ENCODE measurements around the gene SCUBE1.
"Not testable (repeated sequence)": the region's sequence is repeated elsewhere in the genome, so short reads cannot be mapped to it uniquely, and the experiment has no call there.

The SCUBE1 gene

DNA sequence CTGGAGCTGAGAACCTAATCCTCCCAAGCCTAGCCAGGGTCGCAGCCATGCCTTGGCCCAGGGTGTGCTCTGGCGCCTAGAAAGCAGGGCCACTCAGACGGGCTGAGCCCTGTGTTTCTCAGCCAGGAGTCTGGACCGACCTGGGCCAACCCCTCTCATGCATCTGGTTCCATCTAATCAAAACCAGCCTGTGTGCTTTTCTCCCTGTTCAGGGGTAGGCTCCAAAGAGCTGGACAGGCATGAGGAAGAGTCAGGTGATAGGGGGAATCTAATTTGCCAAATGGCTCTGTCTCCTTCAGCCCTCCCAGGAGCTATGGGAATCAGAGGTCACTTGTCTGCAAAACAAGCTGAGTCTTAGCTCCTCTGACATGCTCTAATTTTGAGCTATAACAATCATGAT lies 55.7 kb downstream of the SCUBE1 start:
- TF ChIP-seq, protein P1, sequence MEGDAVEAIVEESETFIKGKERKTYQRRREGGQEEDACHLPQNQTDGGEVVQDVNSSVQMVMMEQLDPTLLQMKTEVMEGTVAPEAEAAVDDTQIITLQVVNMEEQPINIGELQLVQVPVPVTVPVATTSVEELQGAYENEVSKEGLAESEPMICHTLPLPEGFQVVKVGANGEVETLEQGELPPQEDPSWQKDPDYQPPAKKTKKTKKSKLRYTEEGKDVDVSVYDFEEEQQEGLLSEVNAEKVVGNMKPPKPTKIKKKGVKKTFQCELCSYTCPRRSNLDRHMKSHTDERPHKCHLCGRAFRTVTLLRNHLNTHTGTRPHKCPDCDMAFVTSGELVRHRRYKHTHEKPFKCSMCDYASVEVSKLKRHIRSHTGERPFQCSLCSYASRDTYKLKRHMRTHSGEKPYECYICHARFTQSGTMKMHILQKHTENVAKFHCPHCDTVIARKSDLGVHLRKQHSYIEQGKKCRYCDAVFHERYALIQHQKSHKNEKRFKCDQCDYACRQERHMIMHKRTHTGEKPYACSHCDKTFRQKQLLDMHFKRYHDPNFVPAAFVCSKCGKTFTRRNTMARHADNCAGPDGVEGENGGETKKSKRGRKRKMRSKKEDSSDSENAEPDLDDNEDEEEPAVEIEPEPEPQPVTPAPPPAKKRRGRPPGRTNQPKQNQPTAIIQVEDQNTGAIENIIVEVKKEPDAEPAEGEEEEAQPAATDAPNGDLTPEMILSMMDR (conservative IDR thresholded peaks at IDR 0.05) = no peak
- no peak overlapping the region for H3K27ac ChIP-seq

GRCh38 chr22:43281394-43281793 lies 61.8 kb downstream of the SCUBE1 start:
- TF ChIP-seq, protein P1 (conservative IDR thresholded peaks at IDR 0.05) = no peak
- H3K27ac ChIP-seq = no peak overlapping the region

- H3K27ac ChIP-seq = not testable (repeated sequence)
These were observed 62.7 kb downstream of the SCUBE1 start for GRCh38 chr22:43280523-43280886.

DNA sequence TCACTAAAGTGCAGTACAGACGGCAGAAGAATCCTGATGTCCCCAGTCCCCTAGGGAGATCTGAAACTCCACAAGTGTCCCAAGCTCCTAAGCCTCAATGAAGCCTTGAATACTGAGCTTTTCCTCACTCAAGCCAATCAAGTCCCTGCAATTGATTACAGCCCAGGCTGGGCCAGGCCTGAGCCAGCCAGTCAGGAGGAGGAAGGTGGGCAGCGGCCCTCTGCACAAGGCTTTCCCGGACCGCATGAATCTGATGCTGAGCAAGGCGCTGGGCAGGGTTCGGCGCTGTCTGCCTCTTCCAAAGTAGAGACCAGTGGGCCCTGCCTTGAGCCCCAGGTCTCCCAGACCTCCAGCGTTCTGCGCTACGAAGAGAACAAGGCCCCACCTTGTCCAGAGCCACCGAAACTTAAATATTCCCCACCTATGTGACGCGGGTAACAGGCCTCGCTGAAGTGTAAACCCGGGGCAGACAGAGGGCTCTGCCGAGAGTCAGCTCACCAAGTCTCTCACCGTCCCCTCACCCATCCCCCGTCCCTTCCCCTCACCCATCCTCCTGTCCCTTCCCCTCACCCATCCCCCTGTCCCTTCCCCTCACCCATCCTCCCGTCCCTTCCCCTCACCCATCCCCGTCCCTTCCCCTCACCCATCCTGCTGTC lies 63.2 kb downstream of the SCUBE1 start:
- TF ChIP-seq, protein P1 (conservative IDR thresholded peaks at IDR 0.05) = no peak
- no peak overlapping the region for H3K27ac ChIP-seq

GRCh38 chr22:43277987-43278601 lies 65.1 kb downstream of the SCUBE1 start:
- peak overlapping the region; percentile 15; the same call in 1 of the 2 replicates for H3K27ac ChIP-seq

GRCh38 chr22:43277091-43277490 lies 66.1 kb downstream of the SCUBE1 start:
- TF ChIP-seq, protein P1 (conservative IDR thresholded peaks at IDR 0.05) = no peak
- H3K27ac ChIP-seq = no peak overlapping the region

More at GRCh38 chr22:43277987-43278601, 65.1 kb downstream of the SCUBE1 start:
- TF ChIP-seq, protein P1 (conservative IDR thresholded peaks at IDR 0.05) = no peak

GRCh38 chr22:43276321-43276720 lies 66.9 kb downstream of the SCUBE1 start:
- TF ChIP-seq, protein P1 (conservative IDR thresholded peaks at IDR 0.05) = no peak
- H3K27ac ChIP-seq = no peak overlapping the region
